GM23248 (cell line): ENCODE results near the gene DOCK9. TPM values are rescaled to one million over a fixed set of nuclear protein-coding genes. Genes with fewer than 3 reads are reported as not detected.

Experiments
- DNase-seq: peaks from one replicate; pipeline ENCODE4 v3.0.0-alpha.2; 2015
- H2AFZ ChIP-seq: fragments of 200-600 bp; sonication (generic); 2 replicates; pipeline ENCODE4 v1.6.1; 2016; ENCODE audit warnings: antibody characterized with exemption
- H3F3A ChIP-seq: fragments of 200-600 bp; sonication (generic); 2 replicates; pipeline ENCODE4 v1.6.1; 2016; ENCODE audit warnings: mild to moderate bottlenecking, antibody characterized with exemption, mixed run types; ENCODE audit not compliant: insufficient read depth
- H3K27ac ChIP-seq: fragments of 200-600 bp; sonication (generic); 2 replicates; pipeline ENCODE4 v1.5.1; 2016; ENCODE audit warnings: mild to moderate bottlenecking
- H3K27me3 ChIP-seq: fragments of 200-600 bp; sonication (generic); replicated peaks from 2 replicates; pipeline ENCODE4 v1.6.1; 2016; ENCODE audit warnings: mild to moderate bottlenecking; ENCODE audit not compliant: insufficient read depth
- H3K36me3 ChIP-seq: fragments of 200-600 bp; sonication (generic); 2 replicates; pipeline ENCODE4 v1.6.1; 2016; ENCODE audit warnings: low read depth, mild to moderate bottlenecking
- H3K4me1 ChIP-seq: fragments of 200-600 bp; sonication (generic); 2 replicates; pipeline ENCODE4 v1.6.1; 2016; ENCODE audit warnings: mild to moderate bottlenecking; ENCODE audit not compliant: insufficient read depth
- H3K4me2 ChIP-seq: fragments of 200-600 bp; sonication (generic); one replicate; pipeline ENCODE4 v1.6.1; 2016; ENCODE audit warnings: mild to moderate bottlenecking; ENCODE audit not compliant: unreplicated experiment
- H3K4me3 ChIP-seq: fragments of 200-600 bp; sonication (generic); 2 replicates; pipeline ENCODE4 v1.5.1; 2016; ENCODE audit warnings: mild to moderate bottlenecking
- H3K79me2 ChIP-seq: fragments of 200-600 bp; sonication (generic); 2 replicates; pipeline ENCODE4 v1.6.1; 2016; ENCODE audit warnings: mild to moderate bottlenecking; ENCODE audit not compliant: insufficient read depth
- H3K9ac ChIP-seq: fragments of 200-600 bp; sonication (generic); 2 replicates; pipeline ENCODE4 v1.6.1; 2016; ENCODE audit warnings: mild to moderate bottlenecking
- H3K9me2 ChIP-seq: fragments of 200-600 bp; sonication (generic); 2 replicates; pipeline ENCODE4 v1.6.1; 2016; ENCODE audit warnings: mixed run types, mild to moderate bottlenecking, moderate library complexity; ENCODE audit not compliant: insufficient read depth
- H3K9me3 ChIP-seq: fragments of 200-600 bp; sonication (generic); one replicate; pipeline ENCODE4 v1.6.1; 2017; ENCODE audit warnings: low read depth
- H4K20me1 ChIP-seq: fragments of 200-600 bp; sonication (generic); 2 replicates; pipeline ENCODE4 v1.6.0; 2016; ENCODE audit not compliant: insufficient read depth
- EZH2 ChIP-seq: fragments of 200-600 bp; sonication (generic); IDR thresholded peaks from 2 replicates; pipeline ENCODE4 v1.6.1; 2018; ENCODE audit warnings: antibody characterized with exemption, mild to moderate bottlenecking; ENCODE audit not compliant: insufficient read depth, poor library complexity, severe bottlenecking
- EZH2phosphoT487 ChIP-seq: fragments of 200-600 bp; sonication (generic); IDR thresholded peaks from 2 replicates; pipeline ENCODE4 v1.6.1; 2018; ENCODE audit warnings: antibody characterized with exemption, moderate library complexity, mild to moderate bottlenecking, low read depth; ENCODE audit not compliant: insufficient read depth
- WGBS, 2 experiments: methylation state at CpG; one replicate each; pipeline ENCODE4 v1.1.6; 2015 to 2017; ENCODE audit warnings: low lambda C conversion rate in 2 of 2, low coverage in 1 of 2; ENCODE audit errors: missing lambda C conversion rate in 2 of 2; 5-methylcytosine and 5-hydroxymethylcytosine counted together
- in situ Hi-C: fragments of 300-500 bp; cut with MboI; formaldehyde crosslinking; loops from 2 replicates; pipeline ENCODE4 v1.15.0; 2020
- polyA plus RNA-seq: library from polyadenylated mRNA; unstranded; fragments of >200 nt; fragmentation: Nextera tagmentation; extraction: Ambion mirVana; gene quantifications from 2 replicates; pipeline ENCODE4 v1.2.1, GENCODE V29; 2016
- total RNA-seq: library from RNA; depleted of rRNA; stranded (reverse); fragments of >200 nt; shearing (Covaris generic); gene quantifications from 2 replicates; pipeline ENCODE4 v1.2.3, GENCODE V29; 2014

DOCK9 gene
- total and polyA plus RNA-seq, 2 experiments from 2014 or later: 3.2 to 21.2 TPM

- no peaks in the 10 kb centered on the region for H3K9me2 ChIP-seq
- in situ Hi-C loops: no loop called here
- peak overlapping the region; percentile 65; the same call in 1 of the 2 replicates for H3K9ac ChIP-seq
- no peak overlapping the region for H2AFZ ChIP-seq
- peak overlapping the region; percentile 99 for H3K4me2 ChIP-seq
- H3K27ac ChIP-seq: no peak overlapping the region
- peaks cover 42% of the 10 kb centered on the region for H3K4me1 ChIP-seq
- peak overlapping the region; percentile 70; the same call in 1 of the 2 replicates for H3K4me3 ChIP-seq
- DNase-seq: peak; percentile 12
- WGBS, 2 experiments: 40 to 45% methylated on average over 2 of the region's 2 CpGs
- no peaks in the 10 kb centered on the region for H3K9me3 ChIP-seq
- H4K20me1 ChIP-seq: no peaks in the 10 kb centered on the region
- H3K36me3 ChIP-seq: no peaks in the 10 kb centered on the region
- no peak for TF ChIP-seq EZH2phosphoT487
- H3F3A ChIP-seq: peaks cover 18% of the 10 kb centered on the region
- H3K79me2 ChIP-seq: no peaks in the 10 kb centered on the region
- no peaks in the 10 kb centered on the region for H3K27me3 ChIP-seq
These were observed 923 bp downstream of the DOCK9 start for GRCh38 chr13:98976941-98977340.

- Histone ChIP-seq H3K27me3 (no peaks in the 10 kb centered on the region), H3K27ac (no peak overlapping the region), H3K79me2 (no peaks in the 10 kb centered on the region), H3K4me1 (peaks cover 42% of the 10 kb centered on the region), H3F3A (peaks cover 18% of the 10 kb centered on the region), H3K9me2 (no peaks in the 10 kb centered on the region), H3K4me2 (peak overlapping the region; percentile 28), H3K9me3 (no peaks in the 10 kb centered on the region), H2AFZ (no peak overlapping the region), H3K4me3 (no peak overlapping the region), H4K20me1 (no peaks in the 10 kb centered on the region), H3K9ac (peak overlapping the region; percentile 65; the same call in 1 of the 2 replicates), H3K36me3 (no peaks in the 10 kb centered on the region)
- in situ Hi-C loops: no loop called here
- DNase-seq: peak; percentile 45
- TF ChIP-seq EZH2 (no peak), EZH2phosphoT487 (no peak)
These were observed 1.5 kb downstream of the DOCK9 start for GRCh38 chr13:98976338-98976737.

DNA sequence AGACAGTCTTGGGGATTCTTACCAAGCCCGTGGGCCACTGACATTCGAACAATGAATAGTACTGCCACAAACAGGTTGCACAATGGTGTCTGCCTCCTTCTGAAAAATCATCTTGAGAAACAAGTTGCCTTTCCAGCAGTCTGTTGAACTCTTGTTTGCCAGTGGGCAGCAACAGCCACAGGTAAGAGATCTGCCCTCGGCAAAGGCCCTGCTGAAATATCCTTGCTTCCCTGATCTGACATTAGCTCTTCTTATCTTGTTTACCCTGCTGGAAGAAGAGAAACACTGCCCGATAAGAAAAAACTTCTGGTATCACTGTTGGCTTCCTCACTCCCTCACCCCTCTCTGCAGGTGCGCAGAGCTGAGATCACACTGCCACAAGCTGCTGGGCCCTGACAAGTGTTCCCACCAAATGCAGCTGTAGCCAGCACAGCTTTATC lies 2.0 kb downstream of the DOCK9 start:
- no peak overlapping the region for H3K4me2 ChIP-seq
- in situ Hi-C loops: no loop called here
- WGBS, 2 experiments: 55 to 63% methylated on average over 5 of the region's 5 CpGs

DNA sequence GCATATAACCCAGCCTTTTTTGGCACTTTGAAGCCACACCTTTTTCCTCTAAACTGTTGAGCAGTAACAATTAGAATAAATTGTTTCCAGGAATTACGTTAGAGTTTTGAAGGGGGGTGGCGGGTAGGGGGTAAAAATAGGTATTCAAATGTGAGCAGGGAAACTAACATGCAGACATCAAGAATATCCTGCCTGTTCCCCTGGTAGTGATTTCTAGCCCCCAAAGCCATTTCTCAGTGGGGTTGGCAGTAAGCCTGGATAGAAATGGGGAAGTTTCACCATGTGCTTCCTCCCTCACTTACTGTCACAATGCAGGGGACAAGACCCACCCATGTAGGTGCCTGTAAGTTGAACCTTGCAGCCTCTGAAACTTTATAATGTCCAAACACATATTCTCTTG lies 3.8 kb downstream of the DOCK9 start:
- no peaks in the 10 kb centered on the region for H3K36me3 ChIP-seq
- no peak overlapping the region for H2AFZ ChIP-seq
- H3K4me3 ChIP-seq: no peak overlapping the region
- DNase-seq: no peak
- H3K27ac ChIP-seq: no peak overlapping the region
- H3K9ac ChIP-seq: no peak overlapping the region
- no peaks in the 10 kb centered on the region for H4K20me1 ChIP-seq
- TF ChIP-seq EZH2: no peak
- no peak for TF ChIP-seq EZH2phosphoT487
- in situ Hi-C loops: no loop called here
- H3K9me3 ChIP-seq: no peaks in the 10 kb centered on the region
- peaks cover 18% of the 10 kb centered on the region for H3F3A ChIP-seq
- 64 to 68% methylated on average over 2 of the region's 2 CpGs for WGBS, 2 experiments
- H3K4me1 ChIP-seq: peaks cover 42% of the 10 kb centered on the region
- H3K27me3 ChIP-seq: no peaks in the 10 kb centered on the region
- H3K9me2 ChIP-seq: no peaks in the 10 kb centered on the region
- H3K4me2 ChIP-seq: no peak overlapping the region
- H3K79me2 ChIP-seq: no peaks in the 10 kb centered on the region

More for the DNA sequence above, 2.0 kb downstream of the DOCK9 start:
- no peaks in the 10 kb centered on the region for H4K20me1 ChIP-seq
- no peaks in the 10 kb centered on the region for H3K36me3 ChIP-seq
- H3K27me3 ChIP-seq: no peaks in the 10 kb centered on the region
- H3F3A ChIP-seq: peaks cover 18% of the 10 kb centered on the region
- no peak overlapping the region for H2AFZ ChIP-seq
- no peak overlapping the region for H3K4me3 ChIP-seq
- TF ChIP-seq EZH2phosphoT487 (no peak), EZH2 (no peak)
- no peaks in the 10 kb centered on the region for H3K9me2 ChIP-seq
- H3K27ac ChIP-seq: no peak overlapping the region
- H3K4me1 ChIP-seq: peaks cover 42% of the 10 kb centered on the region
- no peaks in the 10 kb centered on the region for H3K9me3 ChIP-seq
- H3K79me2 ChIP-seq: no peaks in the 10 kb centered on the region
- DNase-seq: no peak
- no peak overlapping the region for H3K9ac ChIP-seq

DNA sequence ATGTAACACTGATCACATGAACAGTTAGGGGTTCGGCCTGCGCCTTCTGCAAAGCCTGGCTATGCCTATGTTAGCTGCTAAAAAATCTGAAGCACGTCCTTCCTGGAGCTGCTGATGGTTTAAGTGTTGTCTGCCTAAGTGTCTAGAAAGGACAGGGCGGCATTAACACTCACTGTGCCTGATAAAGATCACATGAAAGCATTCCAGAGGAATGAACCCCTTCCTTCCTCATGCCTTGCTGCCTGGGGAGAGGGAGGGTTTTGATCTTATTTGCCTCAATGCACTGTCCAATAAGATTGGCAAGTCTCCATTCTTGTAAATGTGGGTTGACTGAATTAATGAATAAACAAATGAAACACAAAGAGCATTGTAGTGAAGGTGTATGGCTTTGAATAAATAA lies 5.2 kb downstream of the DOCK9 start:
- Histone ChIP-seq H3K27ac (no peak overlapping the region), H2AFZ (0 out of 2 replicates have a peak overlapping the region, but pooled peaks have one; percentile 5), H4K20me1 (no peaks in the 10 kb centered on the region), H3K79me2 (no peaks in the 10 kb centered on the region), H3K36me3 (no peaks in the 10 kb centered on the region), H3K27me3 (no peaks in the 10 kb centered on the region), H3K4me2 (peak overlapping the region; percentile 5), H3F3A (peaks cover 7% of the 10 kb centered on the region; the same call in 1 of the 2 replicates), H3K9ac (no peak overlapping the region), H3K4me3 (no peak overlapping the region), H3K4me1 (peaks cover 31% of the 10 kb centered on the region), H3K9me2 (no peaks in the 10 kb centered on the region), H3K9me3 (no peaks in the 10 kb centered on the region)
- TF ChIP-seq EZH2phosphoT487: no peak
- TF ChIP-seq EZH2: no peak
- in situ Hi-C loops: no loop called here
- 48 to 52% methylated on average over 4 of the region's 4 CpGs for WGBS, 2 experiments
- peak; percentile 57 for DNase-seq
